Measurements from ENCODE around the gene AREL1. TPM values are rescaled to one million over a fixed set of nuclear protein-coding genes. Genes with fewer than 3 reads are reported as not detected.

AREL1 gene
- total RNA-seq, 1 donor from 2014 or later = 17.9 TPM

GRCh38 chr14:74636424-74637177 is 76.3 kb downstream of the AREL1 start:
- H3K36me3 ChIP-seq = no peaks in the 10 kb centered on the region
- no peaks in the 10 kb centered on the region for H3K9me3 ChIP-seq
- peaks cover 2 to 44% of the 10 kb centered on the region in 2 donors for H3K4me1 ChIP-seq
- TF ChIP-seq CTCF (IDR thresholded peaks at IDR 0.05) = no peak
- H3K27ac ChIP-seq = peak overlapping the region in 1 of 2 donors; percentile 70
- no peak for DNase-seq (ENCODE audit: low spot score in 2 of 2)
- H3K4me3 ChIP-seq = no peak overlapping the region
- intact Hi-C loops (cut with DNase I) = no loop called here
- no peaks in the 10 kb centered on the region for H3K27me3 ChIP-seq

GRCh38 chr14:74635847-74636246 is 77.0 kb downstream of the AREL1 start:
- intact Hi-C loops (cut with DNase I) = no loop called here
- no peak overlapping the region for H3K4me3 ChIP-seq
- DNase-seq (ENCODE audit: low spot score in 2 of 2) = no peak
- peaks cover 0 to 46% of the 10 kb centered on the region in 2 donors for H3K4me1 ChIP-seq
- no peaks in the 10 kb centered on the region for H3K36me3 ChIP-seq
- H3K27ac ChIP-seq = no peak overlapping the region
- no peak for TF ChIP-seq CTCF (IDR thresholded peaks at IDR 0.05)
- H3K9me3 ChIP-seq = no peaks in the 10 kb centered on the region
- H3K27me3 ChIP-seq = no peaks in the 10 kb centered on the region

- intact Hi-C loops (cut with DNase I) = no loop called here
- no peak for DNase-seq (ENCODE audit: low spot score in 2 of 2)
- H3K4me3 ChIP-seq = no peak overlapping the region
- TF ChIP-seq CTCF (IDR thresholded peaks at IDR 0.05) = no peak
- peaks cover 0 to 43% of the 10 kb centered on the region in 2 donors for H3K4me1 ChIP-seq
- no peaks in the 10 kb centered on the region for H3K36me3 ChIP-seq
- H3K27me3 ChIP-seq = no peaks in the 10 kb centered on the region
- no peak overlapping the region for H3K27ac ChIP-seq
- no peaks in the 10 kb centered on the region for H3K9me3 ChIP-seq
Observed at GRCh38 chr14:74634964-74635363, 77.9 kb downstream of the AREL1 start.

GRCh38 chr14:74634481-74634880 is 78.4 kb downstream of the AREL1 start:
- H3K27ac ChIP-seq = no peak overlapping the region
- H3K36me3 ChIP-seq = no peaks in the 10 kb centered on the region
- no peaks in the 10 kb centered on the region for H3K27me3 ChIP-seq
- no peaks in the 10 kb centered on the region for H3K9me3 ChIP-seq
- peaks cover 0 to 41% of the 10 kb centered on the region in 2 donors for H3K4me1 ChIP-seq
- intact Hi-C loops (cut with DNase I) = no loop called here
- no peak for TF ChIP-seq CTCF (IDR thresholded peaks at IDR 0.05)
- no peak overlapping the region for H3K4me3 ChIP-seq
- DNase-seq (ENCODE audit: low spot score in 2 of 2) = no peak

GRCh38 chr14:74630881-74631690 is 81.8 kb downstream of the AREL1 start:
- H3K9me3 ChIP-seq = no peaks in the 10 kb centered on the region
- H3K4me3 ChIP-seq = no peak overlapping the region
- TF ChIP-seq CTCF (IDR thresholded peaks at IDR 0.05) = no peak
- peaks cover 0 to 16% of the 10 kb centered on the region in 2 donors for H3K4me1 ChIP-seq
- peak overlapping the region; percentile 77 to 81 for H3K27ac ChIP-seq
- H3K27me3 ChIP-seq = no peaks in the 10 kb centered on the region
- no peak for DNase-seq (ENCODE audit: low spot score in 2 of 2)
- H3K36me3 ChIP-seq = no peaks in the 10 kb centered on the region
- intact Hi-C loops (cut with DNase I) = no loop called here

Data from ascending aorta (tissue), 2 donors.